ENCODE data around the gene DUSP5. TPM values are rescaled to one million over a fixed set of nuclear protein-coding genes. Genes with fewer than 3 reads are reported as not detected.
A peak's percentile ranks its signal among the peaks of the same experiment; 100 is the strongest.

DUSP5 gene
- 76.0 and 79.9 TPM in 2 replicates for total RNA-seq

- H3K9me3 Mint-ChIP-seq = no peaks in the 10 kb centered on the region
- peak; percentile 99 for DNase-seq
- H3K27me3 Mint-ChIP-seq = no peaks in the 10 kb centered on the region
- peak within 1 kb of the TSS; percentile 99 for H3K4me3 Mint-ChIP-seq
- intact Hi-C loops (cut with micrococcal nuclease) = loop anchor here (1.0 to 5.0 kb wide), 6 partner anchors 35 to 285 kb away; partner anchors contain the start of gene SMC3
- H3K27ac Mint-ChIP-seq = peak within 1 kb of the TSS; percentile 92
- peaks cover 56% of the 10 kb centered on the region for H3K36me3 Mint-ChIP-seq (ENCODE audit: low read depth)
- H3K4me1 Mint-ChIP-seq = peaks cover 47% of the 10 kb centered on the region
These were observed at the start of gene DUSP5 for GRCh38 chr10:110497438-110498086. Gene DUSP5 (plus strand): TSS chr10:110497907. CDS start chr10:110498122, 215 bp downstream.

GRCh38 chr10:110448682-110449418 is 48.9 kb upstream of the DUSP5 start:
- Mint-ChIP-seq H3K9me3 (peaks cover 4% of the 10 kb centered on the region), H3K4me1 (peaks cover 9% of the 10 kb centered on the region), H3K36me3 (ENCODE audit: low read depth) (peaks cover 2% of the 10 kb centered on the region), H3K4me3 (no peak overlapping the region), H3K27me3 (peaks cover 14% of the 10 kb centered on the region), H3K27ac (peak overlapping the region; percentile 42)
- intact Hi-C loops (cut with micrococcal nuclease) = no loop called here
- no peak for DNase-seq

GRCh38 chr10:110455446-110455845 is 42.3 kb upstream of the DUSP5 start:
- no peak for DNase-seq
- no peaks in the 10 kb centered on the region for H3K9me3 Mint-ChIP-seq
- H3K27me3 Mint-ChIP-seq = peaks cover 10% of the 10 kb centered on the region
- intact Hi-C loops (cut with micrococcal nuclease) = no loop called here
- peaks cover 35% of the 10 kb centered on the region for H3K4me1 Mint-ChIP-seq
- no peaks in the 10 kb centered on the region for H3K36me3 Mint-ChIP-seq (ENCODE audit: low read depth)
- H3K27ac Mint-ChIP-seq = peak overlapping the region; percentile 2
- peak overlapping the region; percentile 0 for H3K4me3 Mint-ChIP-seq

- Mint-ChIP-seq H3K9me3 (no peaks in the 10 kb centered on the region), H3K36me3 (ENCODE audit: low read depth) (no peaks in the 10 kb centered on the region), H3K4me3 (no peak overlapping the region), H3K27me3 (peaks cover 4% of the 10 kb centered on the region), H3K4me1 (peaks cover 41% of the 10 kb centered on the region), H3K27ac (no peak overlapping the region)
- intact Hi-C loops (cut with micrococcal nuclease) = no loop called here
- DNase-seq = no peak
These were observed 41.7 kb upstream of the DUSP5 start for GRCh38 chr10:110456046-110456445.

GRCh38 chr10:110456523-110457091 is 41.1 kb upstream of the DUSP5 start:
- Mint-ChIP-seq H3K36me3 (ENCODE audit: low read depth) (no peaks in the 10 kb centered on the region), H3K4me3 (no peak overlapping the region), H3K4me1 (peaks cover 42% of the 10 kb centered on the region), H3K9me3 (no peaks in the 10 kb centered on the region), H3K27me3 (peaks cover 3% of the 10 kb centered on the region), H3K27ac (no peak overlapping the region)
- intact Hi-C loops (cut with micrococcal nuclease) = no loop called here
- no peak for DNase-seq

- no peak for DNase-seq
- no peak overlapping the region for H3K27ac Mint-ChIP-seq
- no peaks in the 10 kb centered on the region for H3K9me3 Mint-ChIP-seq
- intact Hi-C loops (cut with micrococcal nuclease) = no loop called here
- H3K4me3 Mint-ChIP-seq = no peak overlapping the region
- H3K4me1 Mint-ChIP-seq = peaks cover 42% of the 10 kb centered on the region
- H3K36me3 Mint-ChIP-seq (ENCODE audit: low read depth) = no peaks in the 10 kb centered on the region
- no peaks in the 10 kb centered on the region for H3K27me3 Mint-ChIP-seq
These were observed 39.9 kb upstream of the DUSP5 start for GRCh38 chr10:110457851-110458250.

GRCh38 chr10:110458266-110458920 is 39.3 kb upstream of the DUSP5 start:
- DNase-seq = no peak
- intact Hi-C loops (cut with micrococcal nuclease) = no loop called here
- no peaks in the 10 kb centered on the region for H3K9me3 Mint-ChIP-seq
- no peaks in the 10 kb centered on the region for H3K36me3 Mint-ChIP-seq (ENCODE audit: low read depth)
- peak overlapping the region; percentile 21 for H3K27ac Mint-ChIP-seq
- no peaks in the 10 kb centered on the region for H3K27me3 Mint-ChIP-seq
- peaks cover 42% of the 10 kb centered on the region for H3K4me1 Mint-ChIP-seq
- H3K4me3 Mint-ChIP-seq = no peak overlapping the region

GRCh38 chr10:110459600-110459999 is 38.1 kb upstream of the DUSP5 start:
- intact Hi-C loops (cut with micrococcal nuclease) = no loop called here
- Mint-ChIP-seq H3K27ac (no peak overlapping the region), H3K27me3 (no peaks in the 10 kb centered on the region), H3K9me3 (no peaks in the 10 kb centered on the region), H3K4me1 (peaks cover 51% of the 10 kb centered on the region), H3K4me3 (no peak overlapping the region), H3K36me3 (ENCODE audit: low read depth) (no peaks in the 10 kb centered on the region)
- no peak for DNase-seq

- Mint-ChIP-seq H3K27me3 (no peaks in the 10 kb centered on the region), H3K4me3 (no peak overlapping the region), H3K9me3 (no peaks in the 10 kb centered on the region), H3K36me3 (ENCODE audit: low read depth) (no peaks in the 10 kb centered on the region), H3K4me1 (peaks cover 54% of the 10 kb centered on the region), H3K27ac (peak overlapping the region; percentile 40)
- peak; percentile 67 for DNase-seq
- intact Hi-C loops (cut with micrococcal nuclease) = loop anchor here (5.0 kb wide), 1 partner anchor 37 kb away; the partner anchor contains the start of gene DUSP5
These were observed 37.4 kb upstream of the DUSP5 start for GRCh38 chr10:110460111-110460809.

- peaks cover 45% of the 10 kb centered on the region for H3K4me1 Mint-ChIP-seq
- no peaks in the 10 kb centered on the region for H3K27me3 Mint-ChIP-seq
- DNase-seq = no peak
- H3K27ac Mint-ChIP-seq = peak overlapping the region; percentile 40
- no peaks in the 10 kb centered on the region for H3K36me3 Mint-ChIP-seq (ENCODE audit: low read depth)
- H3K9me3 Mint-ChIP-seq = no peaks in the 10 kb centered on the region
- intact Hi-C loops (cut with micrococcal nuclease) = loop anchor here (5.0 kb wide), 1 partner anchor 36 kb away; the partner anchor contains the start of gene DUSP5
- no peak overlapping the region for H3K4me3 Mint-ChIP-seq
These were observed 36.6 kb upstream of the DUSP5 start for GRCh38 chr10:110461088-110461487.

GRCh38 chr10:110461530-110461929 is 36.2 kb upstream of the DUSP5 start:
- Mint-ChIP-seq H3K9me3 (no peaks in the 10 kb centered on the region), H3K4me3 (no peak overlapping the region), H3K4me1 (peaks cover 43% of the 10 kb centered on the region), H3K27ac (no peak overlapping the region), H3K36me3 (ENCODE audit: low read depth) (no peaks in the 10 kb centered on the region), H3K27me3 (no peaks in the 10 kb centered on the region)
- intact Hi-C loops (cut with micrococcal nuclease) = loop anchor here (5.0 kb wide), 1 partner anchor 36 kb away; the partner anchor contains the start of gene DUSP5
- DNase-seq = no peak

GRCh38 chr10:110462166-110463095 is 35.3 kb upstream of the DUSP5 start:
- H3K36me3 Mint-ChIP-seq (ENCODE audit: low read depth) = no peaks in the 10 kb centered on the region
- no peak overlapping the region for H3K4me3 Mint-ChIP-seq
- peaks cover under 1% of the 10 kb centered on the region for H3K9me3 Mint-ChIP-seq
- intact Hi-C loops (cut with micrococcal nuclease) = loop anchor here (5.0 kb wide), 1 partner anchor 35 kb away; the partner anchor contains the start of gene DUSP5
- H3K27me3 Mint-ChIP-seq = no peaks in the 10 kb centered on the region
- H3K27ac Mint-ChIP-seq = no peak overlapping the region
- DNase-seq = no peak
- peaks cover 37% of the 10 kb centered on the region for H3K4me1 Mint-ChIP-seq
